M059J (cell line): ENCODE results near the gene DOC2B. TPM values are rescaled to one million over a fixed set of nuclear protein-coding genes. Genes with fewer than 3 reads are reported as not detected.

ENCODE experiments used
- DNase-seq: peaks from one replicate; pipeline ENCODE4 v3.0.0-alpha.2; 2012; ENCODE audit warnings: low read depth
- total RNA-seq: library from RNA; depleted of rRNA; stranded (reverse); fragments of >200 nt; shearing (Covaris generic); gene quantifications from 2 replicates; pipeline ENCODE4 v1.2.3, GENCODE V29; 2014

The DOC2B gene
- total RNA-seq, 1 experiment from 2014 or later: under 0.01 TPM

DNA sequence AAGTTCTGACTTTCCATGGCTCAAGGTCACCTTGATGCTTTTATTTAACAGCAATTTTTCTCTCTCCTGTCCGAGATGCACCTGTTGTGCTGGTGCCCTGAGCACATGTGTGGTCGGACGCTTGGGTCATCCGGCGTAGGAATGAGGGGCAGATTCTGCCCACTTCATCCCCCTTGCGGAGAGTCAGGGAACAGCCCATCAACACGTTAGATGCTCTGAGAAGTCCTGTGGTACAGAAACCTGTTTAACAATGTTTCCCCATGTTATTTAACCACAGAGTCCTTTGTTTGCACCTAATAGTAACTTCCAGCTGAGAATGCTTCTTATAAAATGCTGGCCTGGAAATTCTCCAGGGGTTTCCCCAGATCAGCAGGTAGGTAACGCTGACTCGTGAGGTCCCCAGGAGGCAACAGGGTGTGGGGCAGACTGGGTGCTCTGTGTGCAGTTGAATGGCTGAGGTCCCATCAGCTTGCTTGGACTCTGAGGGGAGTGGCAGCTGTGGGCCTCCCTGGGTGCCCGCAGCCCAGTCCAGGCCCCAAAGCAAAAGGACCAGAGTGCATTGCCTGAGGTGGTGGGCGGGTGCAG is 17.8 kb downstream of the DOC2B start:
- DNase-seq: no peak

DNA sequence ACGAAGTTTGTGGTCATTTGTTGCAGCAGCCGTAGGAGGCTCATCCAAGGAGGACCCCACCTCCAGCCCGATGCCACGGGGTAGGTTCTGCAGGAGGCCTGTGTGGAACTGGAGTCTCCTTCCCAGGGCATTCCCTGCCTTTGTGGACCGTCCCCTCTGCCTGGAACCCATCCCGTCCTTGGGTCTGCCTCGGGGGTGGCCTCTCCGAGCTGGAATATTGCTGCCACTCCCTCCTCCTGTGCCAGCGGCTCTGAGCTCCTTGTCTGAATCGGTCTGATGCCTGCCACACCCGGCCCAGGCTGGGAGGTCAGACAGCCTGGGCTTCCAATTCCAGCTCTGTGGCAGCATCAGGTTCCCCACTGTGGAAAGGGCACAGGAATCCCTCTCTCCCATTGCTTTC is 18.8 kb downstream of the DOC2B start:
- no peak for DNase-seq

DNA sequence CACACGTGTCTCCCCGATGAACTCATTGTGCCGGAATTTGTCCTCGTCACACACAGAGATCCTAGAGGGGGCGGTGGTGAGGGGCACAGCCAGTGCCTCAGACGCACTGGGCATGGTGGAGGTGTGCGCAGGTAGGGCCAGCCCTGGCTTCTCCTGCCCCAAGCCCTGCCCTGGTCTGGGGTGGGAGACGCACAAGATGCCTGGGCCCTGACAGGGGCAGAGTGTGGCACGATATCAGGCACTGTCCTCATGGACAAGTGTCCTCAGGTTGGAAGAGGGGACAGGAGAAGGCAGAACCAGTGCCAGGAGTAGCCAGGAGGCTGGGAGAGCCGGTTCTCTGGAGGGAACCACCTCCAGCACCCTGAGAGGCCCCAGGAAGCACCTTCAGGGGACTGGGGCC is 20.0 kb downstream of the DOC2B start:
- no peak for DNase-seq

DNA sequence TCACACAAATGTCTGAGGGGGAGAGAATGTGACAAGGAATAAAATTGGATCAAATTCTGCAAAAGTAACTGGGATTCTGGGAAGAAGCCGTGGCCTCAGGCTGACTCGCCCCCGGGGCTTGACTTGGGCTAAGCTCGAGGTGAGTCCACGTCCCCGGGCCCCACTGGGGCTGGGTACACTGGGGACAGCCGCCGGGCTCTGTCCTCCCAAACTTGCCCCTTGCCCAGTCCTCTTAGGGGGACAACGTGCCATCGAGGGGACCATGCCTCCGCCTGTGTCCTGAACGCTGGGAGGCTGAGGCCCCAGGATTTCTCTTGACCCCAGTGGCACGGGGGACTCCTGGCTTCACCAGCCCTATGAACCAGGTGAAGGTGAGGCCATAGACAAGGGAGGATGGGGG is 21.1 kb downstream of the DOC2B start:
- DNase-seq: no peak

DNA sequence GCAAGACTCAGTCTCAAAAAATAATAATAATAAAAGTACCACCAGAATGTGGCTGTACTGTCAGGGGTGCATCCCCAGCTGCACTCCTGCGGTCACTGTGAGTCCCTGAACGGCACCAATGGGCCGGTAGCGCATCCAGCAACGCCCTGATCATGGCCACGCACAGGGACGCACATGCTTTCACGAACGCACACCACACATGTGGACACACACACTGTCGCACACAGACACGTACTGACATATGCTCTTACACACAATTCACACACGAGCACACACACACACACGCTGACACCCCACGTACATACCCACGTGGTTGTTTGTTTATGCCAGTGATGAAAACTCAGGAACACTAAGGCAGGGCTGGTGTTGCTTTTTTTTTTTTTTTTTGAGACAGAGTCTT is 21.8 kb downstream of the DOC2B start:
- no peak for DNase-seq

DNA sequence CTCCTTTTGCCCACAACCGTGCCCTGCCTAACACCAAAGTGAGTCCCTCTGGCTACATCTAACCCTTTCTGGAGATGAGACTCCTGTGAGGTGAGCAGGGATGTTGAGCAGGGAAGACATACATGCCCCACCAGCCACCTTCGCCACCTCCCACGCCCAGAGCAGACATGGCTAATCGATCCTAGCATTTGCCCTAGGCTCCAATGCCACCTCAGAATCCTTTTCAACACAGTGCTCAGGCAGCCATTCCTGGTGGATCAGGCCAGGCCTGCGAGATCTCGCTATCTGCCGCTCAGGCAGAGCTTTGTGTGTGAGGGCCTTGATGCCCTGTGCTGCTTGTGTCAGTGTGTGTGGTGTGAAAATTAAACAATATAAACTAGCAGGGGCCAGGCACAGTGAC is 23.1 kb downstream of the DOC2B start:
- DNase-seq: no peak

DNA sequence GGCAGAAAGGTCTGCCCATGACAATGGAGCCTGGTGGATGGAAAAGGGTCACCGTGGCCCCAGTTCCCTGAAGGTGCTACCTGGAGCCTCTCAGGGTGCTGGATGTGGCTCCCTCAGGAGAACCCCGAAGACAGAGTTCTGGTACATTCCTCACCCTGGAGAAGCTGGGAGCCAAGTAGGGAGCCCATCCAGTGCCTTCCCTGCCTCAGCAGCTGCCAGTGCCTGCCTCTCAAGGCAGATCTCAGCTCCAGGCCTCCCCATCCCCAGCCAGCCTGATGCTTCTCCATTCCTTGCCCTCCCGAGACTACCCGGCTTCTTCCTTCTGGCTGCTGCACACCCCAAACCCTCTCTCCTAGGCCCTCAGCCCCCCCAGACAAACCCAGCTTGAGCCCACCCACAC is 23.5 kb downstream of the DOC2B start:
- DNase-seq: no peak

DNA sequence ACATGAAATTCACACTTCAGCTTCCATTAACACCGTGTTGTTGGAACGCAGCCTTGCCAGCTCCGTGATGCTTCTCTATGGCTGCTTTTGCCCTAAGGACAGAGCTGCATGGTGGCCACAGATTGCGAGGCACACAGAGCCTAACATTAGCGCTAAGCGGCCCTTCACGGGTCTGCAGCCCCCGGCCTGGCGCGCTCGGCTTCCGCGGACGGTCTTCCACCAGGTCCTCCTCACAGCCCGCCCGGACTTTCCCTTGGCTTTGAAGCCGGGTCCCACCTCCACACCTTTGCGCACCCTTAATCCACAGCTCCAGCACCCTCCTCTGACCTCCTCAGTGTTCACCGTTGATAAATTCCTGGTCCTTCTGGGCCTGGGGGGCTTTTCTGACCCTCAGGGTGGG is 24.5 kb downstream of the DOC2B start:
- DNase-seq: no peak

DNA sequence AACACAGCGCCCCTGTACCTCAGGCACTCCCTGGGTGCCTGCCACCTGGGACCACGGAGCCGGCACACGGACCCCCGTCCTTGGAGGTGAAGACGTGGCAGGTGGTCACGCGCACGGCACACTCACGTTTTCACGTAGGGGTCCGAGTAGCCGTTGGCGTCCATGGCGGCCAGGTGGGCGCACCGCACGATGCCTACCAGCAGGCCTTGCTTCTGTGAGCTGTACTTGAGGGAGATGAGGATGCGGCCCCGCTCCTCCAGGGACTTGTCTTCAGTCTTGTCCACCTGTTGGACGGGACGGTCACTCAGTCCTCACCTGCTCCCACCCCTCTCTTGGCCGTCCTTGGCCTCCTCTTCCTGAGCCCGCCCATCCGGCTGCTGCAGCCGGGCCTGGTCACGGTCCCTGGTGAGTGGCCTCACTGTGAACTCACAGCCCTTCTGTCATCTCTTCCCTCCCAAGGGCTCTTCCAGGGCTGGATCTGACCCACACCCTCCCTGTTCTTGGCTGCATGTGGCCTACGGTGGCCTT is 25.3 kb downstream of the DOC2B start:
- no peak for DNase-seq

DNA sequence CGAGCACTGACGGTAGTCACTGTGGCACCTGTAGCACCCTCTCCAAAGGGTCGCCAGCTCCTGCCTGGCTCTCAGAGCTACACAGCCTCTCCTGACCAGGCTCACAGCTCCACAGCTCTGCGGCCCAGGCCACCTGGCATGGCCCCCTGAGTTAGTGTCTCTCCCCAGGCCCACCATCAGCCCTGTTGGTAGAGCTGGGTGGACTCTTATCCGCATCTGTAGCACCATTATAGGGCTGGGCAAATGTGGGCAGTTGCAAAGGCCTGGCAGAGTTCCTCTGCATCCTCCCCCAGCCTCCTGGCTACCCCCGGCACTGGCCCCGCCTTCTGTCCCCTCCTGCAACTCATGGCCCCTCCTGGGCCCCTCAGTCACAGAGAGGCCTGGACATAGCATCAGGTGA is 25.9 kb downstream of the DOC2B start:
- DNase-seq: no peak

DNA sequence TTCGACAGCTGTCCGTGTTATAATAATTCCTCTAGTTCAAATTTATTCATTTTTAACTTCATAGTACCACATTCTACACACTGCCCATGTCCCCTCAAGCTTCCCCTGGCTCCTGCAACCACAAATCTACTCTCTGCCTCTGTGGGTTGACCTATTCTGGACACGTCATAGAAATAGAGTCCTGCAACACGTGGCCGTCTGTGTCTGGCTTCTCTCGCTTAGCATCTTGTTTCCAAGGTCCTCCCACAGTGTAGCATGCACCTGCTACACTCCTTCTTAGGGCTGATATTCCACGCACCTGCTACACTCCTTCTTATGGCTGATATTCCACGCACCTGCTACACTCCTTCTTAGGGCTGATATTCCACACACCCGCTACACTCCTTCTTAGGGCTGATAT is 27.6 kb downstream of the DOC2B start:
- DNase-seq: peak; percentile 29

DNA sequence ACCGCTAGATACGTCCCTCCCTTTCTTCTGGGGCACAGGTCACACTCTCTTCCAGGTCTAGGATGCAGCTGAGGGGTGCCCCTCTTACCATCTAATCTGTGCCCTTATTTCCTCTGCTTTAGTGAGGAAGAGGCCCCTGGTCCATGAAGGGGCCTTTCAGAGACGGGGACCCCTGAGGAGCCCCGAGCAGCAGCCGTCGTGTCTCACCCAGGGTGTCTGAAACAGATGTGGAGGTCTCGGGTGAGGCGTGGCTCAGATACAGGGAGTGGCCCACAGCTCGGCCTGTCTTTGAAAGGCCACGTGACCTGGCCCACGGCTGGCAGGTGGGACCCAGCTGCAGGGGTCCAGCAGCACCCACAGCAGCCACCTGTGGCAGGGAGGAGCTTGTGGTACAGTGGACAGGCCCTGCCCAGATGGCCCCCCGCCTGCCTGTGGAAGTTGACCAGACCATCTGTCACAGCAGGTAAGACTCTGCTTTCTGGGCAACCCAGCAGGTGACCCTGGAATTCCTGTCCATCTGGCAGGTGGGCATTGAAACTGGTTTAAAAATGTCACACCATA is 28.5 kb downstream of the DOC2B start:
- no peak for DNase-seq

DNA sequence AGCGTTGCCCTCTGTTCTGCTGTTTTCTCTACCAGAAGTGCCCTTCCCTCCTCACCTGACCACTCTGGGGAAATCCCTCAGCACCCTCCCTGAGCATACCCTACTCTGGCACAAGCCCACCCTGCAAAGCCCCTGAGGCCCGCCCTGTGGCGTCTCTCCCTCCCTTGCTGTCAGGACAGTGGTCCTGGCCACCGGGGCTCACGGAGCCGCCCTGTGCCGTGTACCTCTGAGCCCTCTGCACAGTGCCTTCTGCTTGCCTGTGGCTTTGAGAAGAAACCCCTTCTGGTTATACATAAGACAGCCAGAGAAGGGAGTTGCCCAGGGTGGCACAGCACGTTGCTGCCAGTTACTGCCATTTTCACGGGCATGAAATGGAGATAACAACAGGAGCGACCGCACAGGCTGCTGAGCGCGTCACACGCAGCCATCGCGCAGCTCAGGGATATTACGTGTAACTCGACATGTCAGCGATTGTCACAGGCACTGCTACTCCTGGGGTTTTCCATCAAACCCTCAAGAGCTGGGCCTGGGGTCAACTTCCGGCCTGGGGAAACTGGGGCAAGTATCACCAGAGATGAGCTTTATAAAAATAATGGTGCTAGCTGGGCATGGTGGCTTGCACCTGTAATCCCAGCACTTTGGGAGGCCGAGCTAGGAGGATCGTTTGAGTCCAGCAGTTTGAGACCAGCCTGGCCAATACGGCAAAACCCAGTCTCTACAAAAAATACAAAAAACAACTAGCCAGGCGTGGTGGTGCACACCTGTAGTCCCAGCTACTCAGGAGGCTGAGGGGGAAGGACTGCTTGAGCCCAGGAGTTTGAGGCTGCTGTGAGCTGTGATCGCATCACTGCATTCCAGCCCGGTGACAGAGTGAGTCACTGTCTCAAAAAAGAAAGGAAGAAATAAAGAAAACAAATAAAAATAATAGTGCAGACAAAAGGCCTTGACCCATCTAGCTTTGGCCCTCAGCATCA is 29.3 kb downstream of the DOC2B start:
- peak; percentile 46 for DNase-seq

DNA sequence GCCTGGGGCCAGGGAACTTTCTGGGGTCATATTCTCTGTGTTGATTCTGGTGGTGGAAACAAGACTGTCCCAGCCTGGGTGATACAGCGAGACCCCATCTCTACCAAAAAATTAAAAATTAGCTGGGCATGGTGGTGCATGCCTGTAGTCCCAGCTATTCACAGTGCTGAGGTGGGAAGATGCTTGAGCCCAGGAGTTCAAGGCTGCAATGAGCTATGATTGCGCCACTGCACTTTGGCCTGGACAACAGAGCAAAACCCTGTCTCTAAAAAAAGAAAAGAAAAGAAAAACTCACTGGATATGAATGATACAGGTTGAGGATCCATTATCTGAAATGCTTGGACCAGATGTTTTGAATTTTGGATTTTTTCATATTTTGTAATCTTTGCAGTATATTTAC is 30.4 kb downstream of the DOC2B start:
- DNase-seq: no peak

DNA sequence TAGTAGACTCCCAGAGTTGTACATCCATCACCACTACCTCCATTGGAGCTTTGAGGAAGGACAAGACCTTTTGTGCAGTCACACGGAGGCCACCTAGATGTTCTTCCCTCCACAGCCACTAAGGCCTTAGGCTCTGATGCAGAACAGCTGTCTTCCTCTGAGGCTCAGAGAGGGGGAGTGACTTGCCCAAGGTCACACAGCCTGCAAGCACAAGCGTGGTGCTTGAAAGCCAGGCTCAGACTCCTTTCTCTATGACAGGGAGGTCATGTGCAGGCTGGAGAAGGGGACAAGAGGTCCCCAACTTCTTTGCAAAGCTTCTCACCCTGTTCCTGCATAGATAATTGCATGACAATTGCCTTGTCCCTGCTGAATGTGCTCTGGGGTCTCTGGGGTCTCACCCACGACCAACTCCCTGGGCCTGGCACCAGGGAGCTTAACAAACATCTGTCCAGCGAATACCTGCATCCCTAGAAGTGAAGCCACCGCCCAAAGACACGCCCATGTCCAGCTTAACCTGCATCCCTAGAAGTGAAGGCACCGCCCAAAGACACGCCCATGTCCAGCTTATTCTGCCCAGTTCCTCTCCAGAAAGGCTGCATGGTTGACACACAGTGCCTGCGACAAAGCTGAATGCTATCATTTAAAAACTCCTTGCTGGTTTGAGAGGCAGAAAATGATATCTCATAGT is 31.4 kb downstream of the DOC2B start:
- DNase-seq: no peak

DNA sequence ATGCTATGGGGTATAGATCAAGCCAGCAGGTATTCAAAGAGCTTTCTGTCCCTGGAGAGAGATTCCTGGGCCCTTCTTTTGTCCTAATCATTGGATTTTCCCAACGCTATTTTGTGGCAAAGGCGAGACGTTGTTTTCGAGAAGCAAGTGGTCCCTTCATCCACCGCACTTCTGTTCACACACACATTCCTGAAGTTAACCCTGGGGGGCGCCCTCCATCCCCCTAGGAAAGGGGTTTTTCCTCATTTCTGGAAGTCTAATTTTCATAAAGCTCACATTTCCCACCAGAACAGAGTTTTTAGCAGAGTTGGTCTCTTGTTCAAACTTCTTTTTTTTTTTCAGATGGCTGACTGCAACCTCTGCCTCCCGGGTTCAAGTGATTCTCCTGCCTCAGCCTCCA is 32.2 kb downstream of the DOC2B start:
- no peak for DNase-seq

DNA sequence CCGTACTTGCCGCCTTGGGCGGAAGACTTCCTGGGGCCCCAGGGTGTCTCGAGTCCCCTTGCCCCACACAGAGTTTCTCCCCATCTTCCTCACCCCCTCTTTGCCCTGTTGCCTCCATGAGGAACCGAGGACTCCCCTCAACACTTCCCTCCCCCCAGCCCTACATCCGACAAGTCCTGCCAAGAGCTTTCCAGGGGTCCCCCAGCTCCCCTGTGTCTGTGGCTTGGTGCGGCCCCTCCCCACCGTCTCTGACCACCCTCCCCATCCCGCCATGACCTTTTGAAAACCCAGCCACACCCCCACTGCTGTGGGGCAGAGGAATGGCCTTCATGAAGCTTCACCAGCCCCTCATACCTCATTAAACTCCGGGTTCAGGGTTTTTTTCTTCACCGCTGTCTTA is 32.7 kb downstream of the DOC2B start:
- no peak for DNase-seq

DNA sequence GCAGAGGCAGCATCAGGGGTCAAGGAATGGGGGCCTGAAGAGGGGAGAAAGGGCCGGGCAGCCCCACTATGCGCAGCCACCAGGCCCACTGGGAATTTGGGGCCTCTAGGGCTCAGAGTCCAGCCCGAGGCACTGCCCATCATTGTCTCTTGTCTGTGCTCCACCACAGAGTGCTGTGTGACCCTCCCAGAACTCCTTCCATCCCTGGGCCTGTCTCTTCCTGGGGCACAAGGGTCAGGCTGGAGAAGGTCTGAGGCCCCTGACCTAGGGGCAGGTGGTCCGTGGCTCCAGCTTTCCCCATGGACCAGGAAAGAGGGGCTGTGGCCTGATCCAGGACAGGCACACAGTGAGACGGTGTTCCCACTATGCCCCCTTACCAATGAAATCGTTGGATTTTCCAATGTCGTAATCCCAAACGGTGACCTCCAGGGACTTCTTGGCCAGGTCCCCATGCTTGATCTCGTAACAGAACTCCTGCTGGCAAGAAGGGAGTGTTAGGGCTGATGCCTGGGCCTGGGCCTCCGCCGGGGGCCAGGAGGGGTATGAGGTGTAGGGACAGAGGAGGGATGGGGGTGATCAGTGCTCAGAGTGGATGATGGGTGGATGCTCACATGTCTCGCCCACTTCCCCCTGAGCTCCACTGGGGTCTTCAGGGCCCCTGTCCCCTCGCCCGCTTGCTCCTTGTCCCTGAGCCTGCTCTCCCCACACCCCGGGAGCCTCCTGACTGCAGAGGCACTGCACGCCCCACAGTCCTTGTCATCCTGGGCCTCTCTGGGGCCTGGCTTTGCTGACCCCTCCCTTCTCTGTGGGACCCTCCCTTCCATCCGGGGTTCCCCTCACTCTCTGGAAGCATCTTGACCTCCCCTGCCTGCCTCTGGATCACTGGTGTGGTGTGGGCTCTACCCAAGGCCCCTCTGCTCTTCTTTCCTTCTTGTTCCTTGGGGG is 33.4 kb downstream of the DOC2B start:
- no peak for DNase-seq

DNA sequence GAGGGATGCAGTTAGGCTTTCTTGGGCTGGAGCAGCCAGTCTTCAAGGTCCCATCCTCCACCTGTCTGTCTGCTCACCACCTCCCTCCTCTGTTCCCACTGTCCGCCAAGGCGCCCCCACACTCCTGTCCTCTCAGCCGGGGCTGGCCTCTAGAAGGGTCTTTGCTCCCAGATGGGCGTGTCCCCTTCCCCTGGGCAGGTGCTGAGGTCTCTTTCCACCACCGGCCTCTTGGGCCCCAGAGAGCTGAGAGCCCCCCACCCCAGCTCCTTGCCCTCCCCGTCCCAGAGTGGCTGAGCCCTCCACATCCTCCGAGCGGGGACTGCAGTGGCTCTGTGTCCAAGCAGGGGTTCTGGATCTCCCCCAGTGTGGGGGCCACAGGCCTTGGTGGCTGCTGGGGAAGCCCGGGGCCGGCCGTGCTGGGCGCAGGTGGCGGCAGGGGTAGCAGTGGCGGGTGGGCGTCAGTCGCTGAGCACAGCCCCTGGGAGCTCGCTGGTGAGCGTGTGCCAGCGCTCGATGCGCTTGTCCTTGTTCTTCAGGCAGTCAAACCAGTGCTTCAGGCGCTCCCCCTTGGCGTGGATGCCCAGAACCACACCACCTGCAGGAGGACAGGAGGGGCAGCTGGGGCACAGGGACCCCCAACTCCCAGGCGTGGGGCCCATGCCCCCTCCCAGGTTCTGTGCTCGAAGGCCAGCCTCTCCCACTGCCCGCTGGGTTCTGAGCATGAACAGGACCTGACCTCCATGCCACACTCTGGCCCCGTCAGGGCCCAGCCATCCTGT is 34.3 kb downstream of the DOC2B start:
- DNase-seq: no peak

DNA sequence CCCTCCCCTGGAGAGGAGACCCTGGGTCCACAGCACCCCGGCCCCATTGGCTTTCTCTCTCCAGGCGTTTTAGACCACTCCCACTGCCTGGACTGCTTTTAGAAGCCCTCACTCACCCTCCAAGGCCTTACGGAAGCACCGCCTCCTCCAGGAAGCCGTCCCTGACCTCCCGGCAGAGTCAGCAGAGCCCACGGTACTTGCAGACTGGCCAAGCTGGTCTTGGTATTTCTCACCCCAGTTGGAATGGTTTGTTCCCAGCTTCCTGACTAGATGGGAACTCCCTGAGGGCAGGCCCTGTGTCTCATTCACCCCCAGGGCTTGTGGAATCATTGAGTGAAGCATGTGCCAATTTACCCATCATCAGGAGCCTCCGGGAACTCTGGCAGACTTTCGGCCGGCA is 34.9 kb downstream of the DOC2B start:
- DNase-seq: no peak
